ENCODE measurements around the gene TMEM209.

GRCh38 chr7:130182990-130183389 lies 22.2 kb downstream of the TMEM209 start:
- no peak for TF ChIP-seq EZH2phosphoT487 (IDR thresholded peaks at IDR 0.05; ENCODE audit: insufficient read depth, low read depth)
- TF ChIP-seq EZH2 (IDR thresholded peaks at IDR 0.05; ENCODE audit: insufficient read depth, poor library complexity, severe bottlenecking): no peak
